Fibroblast of pulmonary artery (primary cell): ENCODE measurements around the gene MAP7D1.

Source experiments
- DNase-seq: peaks from one replicate; pipeline ENCODE4 v3.0.0-alpha.2; 2010; ENCODE audit warnings: low read depth
- H3K4me3 ChIP-seq: replicated peaks from 2 replicates; pipeline ENCODE4 v1.5.1; 2011; ENCODE audit warnings: low read depth, mild to moderate bottlenecking, control low read depth, low read length, moderate library complexity
- TF ChIP-seq, protein P1 (sequence below): IDR thresholded peaks from 2 replicates; pipeline ENCODE4 v1.5.1; 2011; ENCODE audit warnings: mild to moderate bottlenecking, control low read depth, low read length, inconsistent platforms; ENCODE audit errors: missing control alignments

The MAP7D1 gene

DNA sequence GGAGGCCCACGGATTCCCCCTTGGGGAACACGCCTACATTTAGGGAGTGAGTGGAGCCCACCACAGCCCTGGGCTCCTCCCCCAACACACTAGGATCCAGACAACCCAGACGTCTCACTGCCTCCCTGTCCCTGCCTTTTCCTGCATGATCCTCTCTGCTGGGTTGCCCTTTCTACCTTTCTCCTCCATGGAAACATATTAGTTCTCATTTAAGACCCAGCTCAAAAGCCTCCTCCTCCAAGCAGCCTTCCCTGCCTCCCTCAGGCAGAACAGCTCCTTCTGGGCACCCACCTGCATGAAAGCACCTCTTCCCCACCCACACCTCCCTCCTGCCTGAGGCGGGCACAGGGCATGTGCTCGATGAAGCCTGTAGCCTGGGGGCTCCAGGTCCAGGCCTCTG lies 41.6 kb upstream of the MAP7D1 start:
- no peak for DNase-seq
- TF ChIP-seq, protein P1, sequence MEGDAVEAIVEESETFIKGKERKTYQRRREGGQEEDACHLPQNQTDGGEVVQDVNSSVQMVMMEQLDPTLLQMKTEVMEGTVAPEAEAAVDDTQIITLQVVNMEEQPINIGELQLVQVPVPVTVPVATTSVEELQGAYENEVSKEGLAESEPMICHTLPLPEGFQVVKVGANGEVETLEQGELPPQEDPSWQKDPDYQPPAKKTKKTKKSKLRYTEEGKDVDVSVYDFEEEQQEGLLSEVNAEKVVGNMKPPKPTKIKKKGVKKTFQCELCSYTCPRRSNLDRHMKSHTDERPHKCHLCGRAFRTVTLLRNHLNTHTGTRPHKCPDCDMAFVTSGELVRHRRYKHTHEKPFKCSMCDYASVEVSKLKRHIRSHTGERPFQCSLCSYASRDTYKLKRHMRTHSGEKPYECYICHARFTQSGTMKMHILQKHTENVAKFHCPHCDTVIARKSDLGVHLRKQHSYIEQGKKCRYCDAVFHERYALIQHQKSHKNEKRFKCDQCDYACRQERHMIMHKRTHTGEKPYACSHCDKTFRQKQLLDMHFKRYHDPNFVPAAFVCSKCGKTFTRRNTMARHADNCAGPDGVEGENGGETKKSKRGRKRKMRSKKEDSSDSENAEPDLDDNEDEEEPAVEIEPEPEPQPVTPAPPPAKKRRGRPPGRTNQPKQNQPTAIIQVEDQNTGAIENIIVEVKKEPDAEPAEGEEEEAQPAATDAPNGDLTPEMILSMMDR: no peak
- H3K4me3 ChIP-seq: no peak overlapping the region

- TF ChIP-seq, protein P1: no peak
- no peak overlapping the region for H3K4me3 ChIP-seq
- DNase-seq: peak; percentile 48
Observed at GRCh38 chr1:36115200-36115669, 40.7 kb upstream of the MAP7D1 start.

DNA sequence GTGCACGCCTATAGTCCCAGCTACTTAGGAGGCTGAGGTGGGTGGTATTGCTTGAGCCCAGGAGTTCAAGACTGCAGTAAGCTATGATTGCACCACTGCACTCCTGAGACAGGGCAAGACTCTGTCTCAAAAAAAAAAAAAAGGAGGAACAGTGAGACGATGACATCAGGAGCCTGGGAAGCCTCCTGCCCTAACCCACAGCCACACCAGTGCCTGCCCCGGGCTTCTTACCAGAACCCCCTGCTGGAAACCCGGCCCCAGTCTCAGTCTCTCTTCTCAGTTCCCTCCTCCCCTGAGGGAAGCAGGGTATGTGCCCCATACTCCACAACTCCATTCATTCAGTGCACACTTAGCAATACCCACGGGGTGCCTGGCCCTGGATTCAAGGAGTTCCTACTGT lies 40.0 kb upstream of the MAP7D1 start:
- no peak overlapping the region for H3K4me3 ChIP-seq
- no peak for DNase-seq
- TF ChIP-seq, protein P1: no peak

GRCh38 chr1:36116901-36117300 lies 39.1 kb upstream of the MAP7D1 start:
- TF ChIP-seq, protein P1: no peak
- no peak for DNase-seq
- H3K4me3 ChIP-seq: no peak overlapping the region

GRCh38 chr1:36118447-36119204 lies 37.3 kb upstream of the MAP7D1 start:
- H3K4me3 ChIP-seq: no peak overlapping the region
- no peak for DNase-seq
- TF ChIP-seq, protein P1: no peak

DNA sequence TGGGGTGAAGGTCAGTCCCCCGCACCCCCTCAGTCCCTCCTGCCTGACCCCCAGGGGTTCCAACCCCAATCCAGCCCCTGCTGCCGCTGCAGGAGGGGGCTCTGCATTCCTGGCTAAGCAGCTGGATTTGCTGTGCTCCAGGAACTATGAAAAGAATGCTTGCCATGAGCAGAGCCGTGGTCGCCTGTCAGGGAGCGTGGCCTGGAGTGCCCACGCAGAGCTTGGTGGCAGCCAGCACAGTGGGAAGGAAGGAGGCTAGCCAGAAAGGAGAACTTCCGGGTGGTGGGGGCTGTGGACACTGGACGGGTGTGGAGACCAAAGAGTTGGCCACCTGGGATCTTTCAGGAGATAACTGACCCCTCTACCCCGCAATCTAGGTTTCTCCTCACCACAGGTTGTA lies 36.5 kb upstream of the MAP7D1 start:
- no peak for DNase-seq
- TF ChIP-seq, protein P1: no peak
- no peak overlapping the region for H3K4me3 ChIP-seq
